ENCODE data around the gene PCNX4.

GRCh38 chr14:60171690-60172089 is 80.0 kb downstream of the PCNX4 start:
- TF ChIP-seq CTCF (IDR thresholded peaks at IDR 0.05) (no peak), POLR2A (IDR thresholded peaks at IDR 0.05) (no peak)
